IPS-18c (cell line): ENCODE measurements around the gene TRIM42.

ENCODE experiments used
- H3K4me3 ChIP-seq: 2 replicates; pipeline ENCODE4 v1.7.0; 2013; ENCODE audit warnings: low read depth, mild to moderate bottlenecking, low read length, moderate library complexity; ENCODE audit not compliant: insufficient read depth
- H3K9me3 ChIP-seq: one replicate; pipeline ENCODE4 v1.6.1; 2013; ENCODE audit warnings: mild to moderate bottlenecking, low read length, moderate library complexity; ENCODE audit not compliant: control insufficient read depth, insufficient read depth

The TRIM42 gene

DNA sequence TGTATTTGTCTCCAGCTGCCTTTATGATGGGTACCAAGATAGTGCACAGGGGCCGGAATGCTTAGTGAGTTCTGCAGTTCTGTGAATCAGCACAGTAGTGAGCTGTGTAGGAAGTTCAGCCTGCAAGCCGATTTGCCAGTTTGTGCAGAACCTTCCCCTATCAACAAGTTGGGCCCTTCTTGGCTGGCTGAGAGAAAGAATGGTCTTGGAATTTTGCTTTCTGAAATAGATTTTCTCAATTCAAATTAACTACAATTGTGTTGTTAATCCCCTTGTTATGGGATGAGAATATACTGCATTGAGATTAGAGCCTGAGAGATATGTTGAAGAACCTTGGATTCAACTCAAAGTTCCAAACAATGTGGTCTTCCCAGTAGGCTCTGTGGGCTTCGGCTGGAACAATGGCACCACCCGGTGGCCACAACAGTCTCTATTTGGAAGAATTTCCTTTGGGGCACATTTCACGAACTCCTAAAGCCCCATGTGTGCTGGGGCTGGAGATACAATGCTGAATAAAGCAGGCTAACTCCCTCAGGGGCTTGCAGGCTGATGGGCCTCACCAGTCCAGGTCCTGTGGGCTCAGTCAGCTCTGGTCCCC is 59.1 kb downstream of the TRIM42 start:
- Histone ChIP-seq H3K9me3 (no peaks in the 10 kb centered on the region), H3K4me3 (no peak overlapping the region)

DNA sequence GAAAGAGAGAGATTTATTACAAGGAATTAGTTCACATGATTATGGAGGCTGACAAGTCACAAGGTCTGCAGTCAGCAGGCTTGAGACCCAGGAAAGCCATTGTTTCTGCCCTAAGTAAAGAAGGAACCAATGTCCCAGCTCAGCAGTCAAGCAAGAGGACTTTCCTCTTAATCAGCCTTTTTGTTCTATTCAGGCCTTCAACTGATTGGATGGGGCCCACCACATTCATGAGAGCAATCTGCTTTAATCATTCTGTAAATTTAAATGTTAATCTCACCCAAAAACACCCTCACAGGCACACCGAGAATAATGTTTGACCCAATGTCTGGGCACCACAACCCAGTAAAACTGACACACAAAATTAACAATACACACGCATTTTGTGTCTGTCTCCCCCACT is 64.3 kb downstream of the TRIM42 start:
- Histone ChIP-seq H3K4me3 (no peak overlapping the region), H3K9me3 (no peaks in the 10 kb centered on the region)

DNA sequence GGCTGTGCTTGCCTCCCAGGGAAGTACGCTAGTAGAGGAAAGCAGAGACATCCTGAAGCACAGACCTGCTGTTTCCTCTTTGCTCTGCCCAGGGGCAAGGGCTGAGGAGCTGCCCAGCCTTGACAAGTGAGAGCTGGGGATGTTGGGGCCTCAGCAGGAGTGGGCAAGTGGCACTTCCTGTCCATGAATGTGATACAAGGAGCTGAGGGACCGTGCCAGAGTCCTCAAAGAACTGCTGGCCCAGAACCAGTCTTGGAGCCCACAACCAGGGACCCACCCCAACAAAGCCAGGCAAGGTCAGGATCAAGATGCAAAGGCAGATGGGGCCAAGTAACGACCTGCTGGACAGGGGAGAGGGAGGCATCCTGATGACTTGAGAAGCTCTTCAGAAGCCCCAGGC is 70.3 kb downstream of the TRIM42 start:
- H3K4me3 ChIP-seq = no peak overlapping the region
- H3K9me3 ChIP-seq = peaks cover 2% of the 10 kb centered on the region

DNA sequence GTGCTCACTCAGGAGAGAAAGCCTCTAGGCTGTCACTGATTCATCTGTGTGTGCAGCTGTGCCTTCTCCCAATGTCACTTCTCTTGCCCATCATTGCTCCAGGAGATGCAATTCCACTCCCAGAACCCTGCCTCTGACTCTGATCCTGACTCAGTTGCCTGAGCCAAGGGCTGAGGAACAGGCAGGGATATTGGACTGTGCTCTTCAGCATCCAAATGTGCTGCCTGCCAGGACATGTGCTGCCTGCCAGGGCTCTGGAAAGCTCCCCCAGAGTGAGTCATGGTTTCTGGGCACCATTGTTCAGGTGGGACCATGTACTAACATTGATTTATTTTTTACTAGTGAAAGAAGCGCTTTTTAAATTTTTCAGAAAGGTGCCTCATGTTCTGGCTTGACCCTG is 71.0 kb downstream of the TRIM42 start:
- Histone ChIP-seq H3K4me3 (no peak overlapping the region), H3K9me3 (peaks cover 2% of the 10 kb centered on the region)
